ENCODE data around the gene DDR2.
"Not testable (repeated sequence)": the region's sequence is repeated elsewhere in the genome, so short reads cannot be mapped to it uniquely, and the experiment has no call there.

The DDR2 gene

DNA sequence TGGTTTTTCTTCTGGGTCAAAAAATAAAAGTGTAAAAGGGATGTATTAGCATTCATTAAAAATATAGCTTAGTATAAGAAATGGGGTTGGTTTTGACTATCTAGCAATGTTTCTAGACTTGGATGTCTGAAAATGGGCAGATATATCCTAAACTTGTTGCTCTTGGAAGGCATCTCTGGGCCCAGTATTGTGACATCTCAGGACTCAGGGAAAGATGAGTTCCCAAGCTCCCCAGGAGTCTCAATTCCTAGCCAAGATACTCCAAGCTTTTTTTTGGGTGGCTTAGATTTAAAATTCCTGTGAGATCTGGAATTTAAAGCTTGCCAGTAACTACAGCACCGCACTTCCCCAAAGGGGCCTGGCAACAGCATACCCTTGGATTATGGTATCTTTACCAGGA lies 146.8 kb downstream of the DDR2 start:
- DNase-seq (ENCODE audit: low read depth), result no peak

DNA sequence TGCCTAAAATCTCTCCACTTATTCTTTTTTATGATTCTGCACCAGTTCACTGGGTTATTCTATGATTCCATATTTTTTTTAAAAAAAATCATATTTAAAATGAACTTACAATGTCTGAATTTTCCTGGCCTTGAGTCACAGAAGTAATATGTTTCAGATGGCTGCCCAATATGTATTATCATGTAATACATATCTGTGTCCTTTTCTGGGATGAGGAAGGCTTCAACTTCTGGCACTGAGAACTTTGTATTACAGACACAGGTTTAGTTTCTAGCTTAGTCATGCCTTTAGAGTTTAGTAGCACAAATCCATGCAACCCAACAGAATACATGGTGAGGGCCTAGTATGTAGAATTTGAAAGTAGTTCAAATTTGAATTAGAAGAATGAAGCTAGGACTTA lies 150.4 kb downstream of the DDR2 start:
- no peak for DNase-seq (ENCODE audit: low read depth)

DNA sequence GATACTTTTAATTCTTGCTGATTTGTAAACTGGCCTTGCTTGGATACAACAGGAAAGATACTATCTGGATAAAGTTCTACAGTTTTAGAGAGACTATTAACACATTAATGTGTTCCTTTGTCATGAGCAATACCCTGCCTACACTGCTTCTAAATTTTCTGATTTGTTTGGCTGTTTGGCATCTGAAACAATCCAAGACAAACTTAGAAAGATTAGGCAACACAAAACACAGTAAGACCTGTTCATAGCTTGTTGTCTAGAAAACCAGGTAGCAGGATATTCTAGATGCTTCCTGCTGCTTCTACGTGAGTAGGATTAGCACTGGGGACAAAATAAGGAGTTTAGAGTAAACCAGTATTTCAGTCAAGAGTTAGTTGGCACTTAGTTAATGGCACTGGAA lies 152.7 kb downstream of the DDR2 start:
- not testable (repeated sequence) for DNase-seq (ENCODE audit: low read depth)

DNA sequence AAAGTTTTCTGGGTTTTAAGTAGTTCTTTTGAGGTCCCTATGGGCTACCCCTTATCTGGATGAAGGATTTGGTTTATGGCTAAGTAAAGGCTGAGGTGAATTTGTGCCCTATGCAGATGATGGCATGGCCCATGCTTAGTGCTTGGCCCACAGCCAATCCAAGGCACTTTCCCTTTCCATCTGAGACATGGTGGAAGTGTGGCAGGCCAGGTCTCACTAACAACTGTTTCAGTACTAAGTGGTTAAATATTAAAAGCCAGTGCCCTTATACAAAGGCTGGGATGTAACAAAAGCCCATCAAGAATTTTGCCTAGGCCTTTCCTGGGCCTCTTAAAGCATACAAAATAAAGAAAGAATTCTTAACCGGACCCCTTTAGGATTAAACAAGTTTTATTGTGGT lies 156.5 kb downstream of the DDR2 start:
- not testable (repeated sequence) for DNase-seq (ENCODE audit: low read depth)

DNA sequence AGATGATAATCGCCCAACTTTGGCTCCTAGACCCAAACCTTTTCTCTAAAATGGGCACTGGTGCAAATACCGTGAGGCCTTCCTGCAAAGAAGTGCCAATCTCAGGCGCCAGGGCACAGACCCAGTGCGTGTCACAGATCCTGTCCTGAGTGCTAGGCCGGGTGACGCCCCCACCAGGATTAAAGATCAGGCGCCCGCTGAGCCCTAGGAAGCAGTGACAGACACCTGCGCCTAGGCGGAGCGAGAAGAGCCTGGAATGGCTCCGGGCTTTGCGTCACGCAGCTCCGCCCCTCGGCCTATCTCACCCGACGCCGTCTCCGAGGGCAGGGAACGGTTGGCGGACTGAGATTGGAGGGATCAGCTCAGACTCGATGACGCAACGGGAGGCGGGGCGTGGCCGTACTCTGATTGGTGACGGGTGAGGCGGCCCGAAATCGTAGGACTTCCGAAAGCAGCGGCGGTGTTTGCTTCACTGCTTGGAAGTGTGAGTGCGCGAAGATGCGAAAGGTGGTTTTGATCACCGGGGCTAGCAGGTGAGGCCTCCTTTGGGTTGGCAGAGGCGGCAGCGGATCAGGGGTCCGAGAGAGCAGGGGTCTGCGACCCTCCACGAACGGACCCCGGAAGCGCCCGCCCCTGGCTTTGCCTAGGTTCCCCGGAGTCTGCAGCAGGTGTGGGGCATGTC lies 158.2 kb downstream of the DDR2 start, which contains the start of gene HSD17B7:
Gene HSD17B7, plus strand, starts transcription at position 400 of the 682 bp plus-strand sequence. Its CDS starts 99 bp downstream, at position 499.
- peak; percentile 11 for DNase-seq (ENCODE audit: low read depth)

DNA sequence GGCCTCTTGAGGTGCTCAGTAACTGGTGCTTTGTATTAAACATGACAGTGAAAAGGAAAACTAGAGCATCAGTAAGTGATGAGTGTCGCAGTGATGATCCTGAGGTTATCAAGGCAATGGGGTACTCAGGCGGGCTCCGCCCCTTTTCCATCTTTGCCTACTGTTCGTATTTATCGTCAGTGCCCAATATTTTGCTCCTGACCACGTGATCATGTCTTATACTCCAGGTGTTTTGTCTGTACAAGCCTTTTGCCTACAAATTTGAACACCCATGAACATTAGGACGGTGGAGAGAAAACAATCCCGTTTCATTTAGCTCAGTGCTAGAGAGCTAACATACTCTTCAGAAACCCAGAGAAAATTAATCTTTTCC lies 158.7 kb downstream of the DDR2 start:
- DNase-seq (ENCODE audit: low read depth), result not testable (repeated sequence)

DNA sequence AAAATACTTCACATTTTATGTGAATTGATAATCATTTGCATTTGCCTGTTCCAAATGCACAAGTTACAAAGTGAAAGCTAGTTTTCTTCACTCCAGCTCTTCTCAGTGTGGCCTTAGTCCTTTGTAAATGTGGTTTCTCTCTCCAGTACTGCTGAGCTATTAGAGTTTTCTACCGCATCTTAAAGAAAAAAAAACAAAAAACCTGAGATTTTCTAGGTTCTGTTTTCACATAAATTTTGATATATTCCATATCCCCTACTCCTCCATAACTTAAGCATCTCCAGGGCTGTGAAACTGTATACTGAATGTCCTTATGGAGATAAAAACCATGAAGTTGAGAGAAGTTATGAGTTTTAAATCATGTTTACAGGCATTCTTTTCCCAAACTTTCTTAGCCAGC lies 162.0 kb downstream of the DDR2 start:
- DNase-seq (ENCODE audit: low read depth), result not testable (repeated sequence)

DNA sequence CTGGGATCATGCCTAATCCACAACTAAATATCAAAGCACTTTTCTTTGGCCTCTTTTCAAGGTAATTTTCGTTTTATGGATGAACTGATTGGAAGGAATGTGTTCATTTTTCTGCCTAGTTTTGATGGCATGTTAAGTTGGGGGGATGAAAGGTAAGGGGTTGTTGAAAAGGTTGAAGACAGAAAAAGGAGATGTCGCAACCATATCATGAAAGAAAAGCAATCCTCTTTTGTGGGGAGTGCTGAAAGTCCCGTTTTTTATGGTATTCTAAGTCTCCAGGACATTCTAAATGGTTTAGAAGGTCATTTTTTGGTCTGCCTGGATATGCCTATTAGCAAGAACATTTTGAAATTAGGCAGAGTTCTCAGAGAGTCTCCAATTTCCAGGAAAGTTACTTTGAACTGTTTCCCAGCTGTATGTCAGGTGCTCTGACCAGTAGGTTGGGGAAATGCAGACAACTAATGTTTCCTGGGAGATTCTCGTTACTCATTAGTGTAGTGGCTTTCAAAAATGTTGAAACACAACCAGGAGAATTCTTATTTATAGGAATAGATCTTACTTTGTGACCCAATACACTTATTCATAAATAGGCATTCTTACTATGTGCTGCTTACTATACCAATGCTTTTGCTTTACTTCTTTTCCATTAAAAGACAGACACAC lies 164.5 kb downstream of the DDR2 start:
- DNase-seq (ENCODE audit: low read depth), result not testable (repeated sequence)

DNA sequence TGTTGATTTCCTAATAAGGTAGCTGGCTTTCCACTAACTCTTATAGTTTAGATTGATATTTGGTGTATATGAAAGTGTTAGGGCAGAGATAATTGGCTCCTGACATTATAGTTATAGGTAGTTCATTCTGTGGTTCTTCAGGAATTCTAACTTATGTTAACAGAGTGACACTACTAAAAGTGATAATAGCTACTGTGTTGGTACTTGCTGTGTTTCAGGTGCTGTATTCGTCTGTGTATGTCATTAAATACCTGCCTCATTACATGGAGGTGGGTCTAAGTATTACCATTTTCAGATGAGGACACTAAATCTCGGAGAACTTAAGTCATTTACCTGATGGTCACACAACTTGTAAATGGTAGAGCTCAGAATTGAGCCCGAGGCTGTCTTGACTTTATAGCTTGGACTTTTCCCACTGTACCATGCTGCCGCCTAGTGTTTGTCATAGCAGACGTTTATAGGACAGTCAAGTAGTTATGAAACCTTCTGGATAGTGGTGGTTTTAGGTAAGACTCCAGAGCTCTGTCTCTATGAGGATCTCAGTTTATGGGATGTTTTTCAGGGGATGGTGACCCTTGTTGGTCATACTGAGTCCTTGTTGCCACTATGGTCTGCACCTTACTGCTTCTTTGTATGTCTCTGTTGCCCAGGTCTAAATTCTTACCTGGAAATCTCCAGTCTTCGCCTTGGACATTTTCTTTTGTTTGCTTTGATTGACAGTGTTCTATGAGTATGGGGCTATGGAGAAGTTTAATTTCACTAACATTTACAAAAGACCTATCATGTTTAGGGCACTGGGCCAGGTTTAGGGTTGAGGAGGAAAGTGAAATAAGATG lies 167.9 kb downstream of the DDR2 start:
- DNase-seq (ENCODE audit: low read depth), result peak; percentile 19

DNA sequence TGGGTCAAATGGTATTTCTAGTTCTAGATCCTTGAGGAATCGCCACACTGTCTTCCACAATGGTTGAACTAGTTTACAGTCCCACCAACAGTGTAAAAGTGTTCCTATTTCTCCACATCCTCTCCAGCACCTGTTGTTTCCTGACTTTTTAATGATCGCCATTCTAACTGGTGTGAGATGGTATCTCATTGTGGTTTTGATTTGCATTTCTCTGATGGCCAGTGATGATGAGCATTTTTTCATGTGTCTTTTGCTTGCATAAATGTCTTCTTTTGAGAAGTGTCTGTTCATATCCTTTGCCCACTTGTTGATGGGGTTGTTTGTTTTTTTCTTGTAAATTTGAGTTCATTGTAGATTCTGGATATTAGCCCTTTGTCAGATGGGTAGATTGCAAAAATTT lies 175.2 kb downstream of the DDR2 start:
- not testable (repeated sequence) for DNase-seq (ENCODE audit: low read depth)

DNA sequence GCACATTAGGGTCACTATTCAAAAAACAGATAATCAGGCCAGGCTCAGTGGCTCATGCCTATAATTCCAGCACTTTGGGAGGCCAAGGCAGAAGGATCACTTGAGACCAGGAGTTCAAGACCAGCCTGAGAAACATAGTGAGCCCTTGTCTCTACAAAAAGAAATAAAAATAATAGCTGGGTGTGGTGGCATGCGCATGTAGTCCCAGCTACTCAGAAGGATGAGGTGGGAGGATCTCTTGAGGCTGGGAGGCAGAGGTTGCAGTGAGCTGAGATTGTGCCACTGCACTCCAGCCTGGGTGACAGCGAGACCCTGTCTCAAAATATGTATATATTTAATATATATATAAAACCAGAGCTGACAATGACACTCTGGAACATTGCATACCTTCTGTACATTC lies 180.1 kb downstream of the DDR2 start:
- DNase-seq (ENCODE audit: low read depth), result not testable (repeated sequence)

DNA sequence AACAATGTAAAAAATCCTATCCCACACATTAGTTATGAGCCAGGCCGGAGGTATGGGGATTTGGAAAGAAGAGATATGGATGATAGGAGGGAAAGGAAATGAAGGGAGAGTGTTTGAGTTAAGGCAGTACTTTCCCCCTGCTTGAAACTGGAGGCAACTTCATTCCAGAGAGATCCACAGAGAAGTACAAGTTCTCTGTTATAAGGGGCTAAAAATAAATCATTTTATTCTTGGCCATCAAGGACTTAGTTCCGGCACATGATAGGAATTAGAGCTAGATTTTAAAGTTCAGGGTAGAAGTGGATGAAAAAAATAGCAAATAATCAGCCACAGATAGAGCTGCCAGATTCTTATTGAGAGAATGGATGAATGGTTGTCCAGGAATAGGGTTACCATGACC lies 185.9 kb downstream of the DDR2 start:
- not testable (repeated sequence) for DNase-seq (ENCODE audit: low read depth)

DNA sequence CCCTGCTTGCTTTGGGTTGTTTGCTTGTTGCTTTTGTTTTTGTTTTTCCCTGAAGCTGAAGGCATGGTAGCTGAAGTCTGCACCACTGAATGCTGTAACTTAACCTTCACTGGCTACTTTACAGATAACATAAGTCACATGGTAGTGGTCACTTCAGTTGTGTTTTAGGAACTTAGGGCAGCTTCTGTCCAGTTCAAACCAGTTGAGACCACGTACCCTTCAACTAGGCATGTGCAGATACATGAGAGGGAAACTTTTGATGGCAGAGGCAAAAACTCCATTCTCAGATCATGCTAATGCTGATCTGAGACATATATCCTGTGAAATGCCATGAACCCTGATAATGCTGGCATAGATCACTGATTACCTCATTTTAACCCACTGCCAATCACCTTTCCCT lies 186.4 kb downstream of the DDR2 start:
- DNase-seq (ENCODE audit: low read depth), result not testable (repeated sequence)

DNA sequence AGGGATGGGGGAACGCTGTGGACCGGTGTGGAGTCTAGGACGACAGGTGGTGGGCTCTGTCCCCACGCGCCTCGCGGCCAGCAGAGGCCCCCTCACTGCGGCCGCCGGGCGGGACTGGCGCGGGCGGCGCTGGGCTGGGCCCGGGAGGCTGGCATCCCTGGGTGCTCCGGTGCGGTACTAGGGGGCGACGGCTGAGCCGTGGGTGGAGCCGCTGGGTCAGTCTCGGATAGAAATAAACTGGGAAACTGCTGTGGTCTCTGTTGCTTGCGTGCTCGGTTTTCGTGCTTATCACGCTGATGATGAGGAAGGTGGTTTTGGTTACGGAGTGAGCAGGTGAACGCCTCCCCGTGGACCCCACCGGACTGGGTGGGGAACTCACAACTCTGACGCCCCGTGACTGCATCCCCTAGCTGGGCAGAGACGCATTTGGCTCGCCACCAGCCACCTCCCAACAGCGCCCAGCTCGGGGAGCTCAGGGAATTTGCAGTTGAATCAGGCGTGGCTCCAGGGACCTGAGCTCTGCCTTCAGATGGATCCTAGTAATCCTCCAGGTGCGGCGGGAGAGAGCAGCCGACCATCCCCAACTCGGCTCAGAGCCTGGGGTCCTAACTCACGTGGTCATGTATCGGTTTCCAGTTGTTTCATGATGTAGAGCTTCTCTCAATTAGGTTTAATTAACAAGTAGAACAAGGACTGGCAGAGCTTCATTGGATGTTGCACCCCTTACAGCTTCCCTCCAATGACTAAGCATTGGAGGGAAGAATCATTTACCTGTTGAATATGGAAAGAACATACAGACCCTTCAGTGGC lies 190.3 kb downstream of the DDR2 start:
- DNase-seq (ENCODE audit: low read depth), result no peak

DNA sequence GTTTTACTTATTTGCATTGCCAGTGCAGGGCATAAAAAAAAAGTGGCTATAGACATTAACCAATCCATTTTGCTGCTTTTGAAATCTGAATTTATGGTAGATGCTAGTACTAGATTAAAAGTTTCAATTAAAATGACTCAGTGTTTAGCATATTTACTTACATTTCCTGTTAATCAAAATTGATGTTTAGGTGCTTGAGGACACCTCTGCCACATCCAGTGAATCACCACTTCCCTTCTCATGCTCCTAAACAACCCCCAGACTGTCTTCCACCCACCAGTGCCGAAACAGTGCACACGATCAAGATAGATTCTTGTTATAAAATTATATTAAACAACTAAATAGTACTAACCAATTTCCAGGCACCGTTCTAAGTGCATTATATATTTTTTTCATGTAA lies 191.0 kb downstream of the DDR2 start:
- no peak for DNase-seq (ENCODE audit: low read depth)

DNA sequence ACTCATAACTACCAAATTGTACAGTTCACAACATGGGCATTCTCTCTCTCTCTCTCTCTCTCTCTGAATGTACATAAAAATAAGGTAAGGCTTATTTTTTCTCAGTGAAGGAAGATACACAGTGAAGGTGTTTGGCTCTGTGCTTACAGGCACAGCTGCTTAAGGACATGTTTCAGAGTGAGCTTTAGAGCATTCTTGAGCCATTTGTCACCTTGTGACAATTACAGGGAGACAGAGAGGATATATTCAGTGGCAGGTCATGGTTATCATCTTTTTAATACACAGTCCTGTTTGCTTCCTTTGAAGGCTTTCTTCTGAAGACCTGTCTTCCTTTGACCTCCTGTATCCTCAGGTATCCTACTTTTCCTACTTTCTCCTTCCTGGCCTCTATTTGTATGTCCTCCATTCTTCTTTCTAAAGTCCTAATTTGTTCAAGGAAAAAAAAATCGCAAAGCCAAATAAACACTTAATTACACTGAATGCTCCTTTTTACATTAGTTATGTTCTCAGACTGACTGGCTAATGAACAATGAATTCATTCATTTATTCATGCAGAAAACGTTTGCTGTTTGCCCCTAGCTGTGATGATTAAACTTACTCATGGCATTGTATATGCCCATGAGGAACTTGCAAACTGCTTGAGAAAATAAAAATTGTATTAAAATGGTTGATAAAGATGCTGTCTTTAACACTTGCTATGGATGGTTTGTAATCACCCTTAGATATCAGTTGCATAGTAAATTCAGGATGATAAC lies 191.7 kb downstream of the DDR2 start:
- DNase-seq (ENCODE audit: low read depth), result no peak

DNA sequence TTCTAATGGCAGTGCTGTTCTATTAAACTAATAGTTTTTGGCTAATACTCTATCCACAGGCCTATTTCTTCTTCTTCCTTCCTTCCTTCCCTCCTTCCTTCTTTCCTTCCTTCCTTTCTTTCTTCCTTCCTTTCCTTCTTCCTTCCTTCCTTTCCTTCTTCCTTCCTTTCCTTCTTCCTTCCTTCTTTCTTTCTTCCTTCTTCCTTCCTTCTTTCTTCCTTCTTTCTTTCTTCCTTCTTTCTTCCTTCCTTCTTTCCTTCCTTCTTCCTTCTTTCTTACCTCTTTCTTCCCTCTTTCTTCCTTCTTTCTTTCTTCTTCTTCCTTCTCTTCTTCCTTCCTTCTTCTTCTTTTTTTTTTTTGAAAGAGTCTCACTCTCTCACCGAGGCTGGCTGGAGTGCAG lies 197.0 kb downstream of the DDR2 start:
- no peak for DNase-seq (ENCODE audit: low read depth)

DNA sequence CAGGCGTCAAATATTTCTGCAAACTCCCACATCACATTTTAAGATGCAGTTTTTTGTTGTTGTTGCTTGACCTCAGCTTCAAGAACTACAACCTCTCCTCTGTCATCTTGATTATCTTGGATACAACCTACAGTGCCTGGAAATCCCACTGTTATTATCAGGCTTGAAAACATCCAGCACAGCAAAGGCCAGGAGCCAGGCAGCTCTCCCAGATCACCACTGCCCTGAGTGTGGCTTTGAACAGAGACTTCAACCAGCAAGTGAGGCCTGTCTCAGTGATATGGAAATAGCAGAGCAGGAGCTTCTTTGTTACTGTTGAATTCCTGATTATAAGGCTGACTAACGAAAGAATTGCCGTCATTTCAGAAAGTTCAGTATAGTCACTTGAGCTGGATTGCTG lies 200.2 kb downstream of the DDR2 start:
- DNase-seq (ENCODE audit: low read depth), result no peak

DNA sequence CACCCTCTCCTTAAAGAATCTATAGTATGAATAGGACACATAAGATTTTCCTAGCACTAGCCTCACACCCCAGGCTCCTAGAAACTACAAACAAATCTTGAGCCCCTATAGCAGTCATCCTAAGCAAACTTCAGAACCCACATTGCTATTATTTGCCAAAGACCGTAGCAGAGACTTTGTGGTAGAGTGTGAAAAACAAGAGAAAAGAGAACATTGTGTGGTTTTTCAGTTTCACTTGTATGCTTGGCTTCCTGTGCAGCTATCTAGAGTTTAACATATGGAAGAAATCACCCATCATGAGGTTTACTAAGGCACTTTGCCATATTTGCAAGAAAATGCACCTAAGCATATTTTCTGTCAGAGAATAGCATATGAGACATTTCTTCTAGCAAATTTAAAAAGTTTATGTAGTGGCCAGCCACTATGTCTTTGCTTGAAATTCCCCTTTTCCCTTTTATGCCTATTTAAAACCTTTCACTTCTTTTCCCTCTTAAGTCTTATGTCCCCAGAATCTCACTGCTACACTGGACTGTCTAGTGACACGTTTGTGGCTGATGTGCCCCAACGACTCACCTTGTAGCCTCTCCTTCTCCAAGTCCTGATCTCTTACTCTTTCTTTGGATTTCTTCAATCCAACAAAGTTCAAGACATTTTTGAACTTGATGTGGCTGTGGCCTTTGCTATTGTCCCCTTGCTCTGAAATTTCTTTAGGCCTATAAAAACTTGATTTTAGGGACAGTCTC lies 203.1 kb downstream of the DDR2 start:
- no peak for DNase-seq (ENCODE audit: low read depth)

Data from HS-27A (cell line).